ENCODE results near the gene VPS33B. TPM values are rescaled to one million over a fixed set of nuclear protein-coding genes. Genes with fewer than 3 reads are reported as not detected.

VPS33B gene
- total RNA-seq, 1 donor from 2014 or later, result 9.7 TPM

DNA sequence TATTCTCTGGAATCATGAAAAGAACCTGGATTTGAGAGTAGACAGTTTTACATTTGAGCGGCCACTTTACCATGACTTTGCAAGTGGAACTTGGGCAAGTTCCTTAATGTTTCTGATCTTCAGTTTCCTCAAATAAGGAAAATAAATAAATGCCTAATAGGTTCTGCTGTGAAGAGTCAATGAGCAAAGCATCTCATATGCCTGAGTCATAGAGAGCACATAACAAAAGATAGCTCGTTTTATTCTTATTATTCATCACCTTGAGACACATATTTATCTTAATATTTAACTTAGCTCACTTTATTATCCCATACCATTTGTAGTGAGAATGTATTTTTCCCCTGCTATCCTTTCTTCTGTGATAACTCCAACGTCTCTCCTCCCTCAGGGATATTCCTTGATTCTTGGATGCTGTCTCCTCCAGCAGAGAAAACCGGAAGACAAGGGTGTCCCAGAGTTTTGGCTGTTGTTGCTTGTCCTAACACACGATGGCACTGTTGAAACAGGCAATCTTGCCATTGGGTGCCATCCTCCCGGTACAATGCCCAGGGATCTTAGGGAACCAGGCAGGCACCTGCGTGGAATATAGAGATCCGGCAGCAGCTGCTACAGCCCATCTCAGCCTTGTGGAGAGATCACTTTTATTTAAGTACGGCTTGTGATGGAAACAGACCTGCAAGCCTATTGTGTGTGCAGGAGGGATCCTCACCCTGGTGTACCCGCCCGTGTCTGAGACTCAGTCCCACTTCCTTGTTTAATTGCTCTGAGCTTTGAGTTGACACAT is 33.3 kb upstream of the VPS33B start:
- H4K20me1 ChIP-seq (ENCODE audit: insufficient read depth, low read length), result no peaks in the 10 kb centered on the region
- peak overlapping the region; percentile 31 for H2AFZ ChIP-seq (ENCODE audit: low read depth, low read length)
- H3K9ac ChIP-seq (ENCODE audit: low read length), result no peak overlapping the region
- TF ChIP-seq, protein P1, sequence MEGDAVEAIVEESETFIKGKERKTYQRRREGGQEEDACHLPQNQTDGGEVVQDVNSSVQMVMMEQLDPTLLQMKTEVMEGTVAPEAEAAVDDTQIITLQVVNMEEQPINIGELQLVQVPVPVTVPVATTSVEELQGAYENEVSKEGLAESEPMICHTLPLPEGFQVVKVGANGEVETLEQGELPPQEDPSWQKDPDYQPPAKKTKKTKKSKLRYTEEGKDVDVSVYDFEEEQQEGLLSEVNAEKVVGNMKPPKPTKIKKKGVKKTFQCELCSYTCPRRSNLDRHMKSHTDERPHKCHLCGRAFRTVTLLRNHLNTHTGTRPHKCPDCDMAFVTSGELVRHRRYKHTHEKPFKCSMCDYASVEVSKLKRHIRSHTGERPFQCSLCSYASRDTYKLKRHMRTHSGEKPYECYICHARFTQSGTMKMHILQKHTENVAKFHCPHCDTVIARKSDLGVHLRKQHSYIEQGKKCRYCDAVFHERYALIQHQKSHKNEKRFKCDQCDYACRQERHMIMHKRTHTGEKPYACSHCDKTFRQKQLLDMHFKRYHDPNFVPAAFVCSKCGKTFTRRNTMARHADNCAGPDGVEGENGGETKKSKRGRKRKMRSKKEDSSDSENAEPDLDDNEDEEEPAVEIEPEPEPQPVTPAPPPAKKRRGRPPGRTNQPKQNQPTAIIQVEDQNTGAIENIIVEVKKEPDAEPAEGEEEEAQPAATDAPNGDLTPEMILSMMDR (IDR thresholded peaks at IDR 0.05; ENCODE audit: insufficient read depth, low read depth, low read length), result peak; percentile 74
- no peak for TF ChIP-seq EZH2 (IDR thresholded peaks at IDR 0.05; ENCODE audit: insufficient read depth, low read length)
- H3K27me3 ChIP-seq (ENCODE audit: insufficient read depth, low read length), result peaks cover 9% of the 10 kb centered on the region
- Mint-ChIP-seq H3K4me3 (ENCODE audit: unreplicated experiment) (no peak overlapping the region), H3K9me3 (ENCODE audit: unreplicated experiment) (no peaks in the 10 kb centered on the region), H3K36me3 (ENCODE audit: low read depth, unreplicated experiment) (no peaks in the 10 kb centered on the region), H3K27ac (ENCODE audit: unreplicated experiment) (no peak overlapping the region), H3K27me3 (ENCODE audit: low read depth, unreplicated experiment) (peaks cover 43% of the 10 kb centered on the region), H3K4me1 (ENCODE audit: low read depth, unreplicated experiment) (no peaks in the 10 kb centered on the region)
- H3K36me3 ChIP-seq (ENCODE audit: insufficient read depth, low read length), result no peaks in the 10 kb centered on the region
- H3K4me3 ChIP-seq (ENCODE audit: insufficient read depth, low read depth, low read length), result no peak overlapping the region
- H3K4me2 ChIP-seq (ENCODE audit: low read length), result peak overlapping the region; percentile 26
- no peaks in the 10 kb centered on the region for H3K9me3 ChIP-seq (ENCODE audit: insufficient read depth, low read depth, low read length)
- peak; percentile 35 for DNase-seq (ENCODE audit: low read depth)
- no peaks in the 10 kb centered on the region for H3K79me2 ChIP-seq (ENCODE audit: insufficient read depth, low read length)
- peak; percentile 60 for FAIRE-seq
- no peak overlapping the region for H3K27ac ChIP-seq (ENCODE audit: low read depth, low read length)
- H3K4me1 ChIP-seq (ENCODE audit: insufficient read depth, low read length), result no peaks in the 10 kb centered on the region

DNA sequence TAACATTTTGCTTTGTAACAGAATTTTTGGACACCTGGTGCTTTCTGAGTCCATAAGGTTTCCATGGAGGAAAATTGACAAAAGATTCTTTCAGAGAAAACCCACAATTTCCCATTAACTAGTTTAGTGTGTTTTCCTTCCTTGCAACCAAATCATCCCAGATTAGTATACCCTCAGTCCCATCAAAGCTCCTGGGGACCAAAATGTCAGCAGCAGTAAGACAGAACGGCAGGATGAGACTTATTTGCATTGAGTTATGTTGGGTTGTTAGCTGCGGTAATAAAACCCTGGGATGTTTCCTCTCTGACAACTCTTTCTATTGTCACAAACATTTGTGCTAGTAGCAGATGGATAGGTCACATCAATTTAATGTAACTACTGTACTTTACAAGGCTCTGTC is 32.4 kb upstream of the VPS33B start:
- no peak for TF ChIP-seq EZH2 (IDR thresholded peaks at IDR 0.05; ENCODE audit: insufficient read depth, low read length)
- TF ChIP-seq, protein P1 (IDR thresholded peaks at IDR 0.05; ENCODE audit: insufficient read depth, low read depth, low read length), result no peak
- Histone ChIP-seq H3K36me3 (ENCODE audit: insufficient read depth, low read length) (no peaks in the 10 kb centered on the region), H3K4me3 (ENCODE audit: insufficient read depth, low read depth, low read length) (no peak overlapping the region), H4K20me1 (ENCODE audit: insufficient read depth, low read length) (no peaks in the 10 kb centered on the region), H3K9ac (ENCODE audit: low read length) (no peak overlapping the region), H3K27me3 (ENCODE audit: insufficient read depth, low read length) (peaks cover 9% of the 10 kb centered on the region), H3K4me1 (ENCODE audit: insufficient read depth, low read length) (no peaks in the 10 kb centered on the region), H3K9me3 (ENCODE audit: insufficient read depth, low read depth, low read length) (no peaks in the 10 kb centered on the region), H3K79me2 (ENCODE audit: insufficient read depth, low read length) (no peaks in the 10 kb centered on the region), H2AFZ (ENCODE audit: low read depth, low read length) (no peak overlapping the region), H3K4me2 (ENCODE audit: low read length) (no peak overlapping the region), H3K27ac (ENCODE audit: low read depth, low read length) (no peak overlapping the region)
- Mint-ChIP-seq H3K27me3 (ENCODE audit: low read depth, unreplicated experiment) (peaks cover 43% of the 10 kb centered on the region), H3K4me3 (ENCODE audit: unreplicated experiment) (no peak overlapping the region), H3K9me3 (ENCODE audit: unreplicated experiment) (no peaks in the 10 kb centered on the region), H3K36me3 (ENCODE audit: low read depth, unreplicated experiment) (no peaks in the 10 kb centered on the region), H3K27ac (ENCODE audit: unreplicated experiment) (no peak overlapping the region), H3K4me1 (ENCODE audit: low read depth, unreplicated experiment) (no peaks in the 10 kb centered on the region)
- FAIRE-seq, result no peak
- no peak for DNase-seq (ENCODE audit: low read depth)

DNA sequence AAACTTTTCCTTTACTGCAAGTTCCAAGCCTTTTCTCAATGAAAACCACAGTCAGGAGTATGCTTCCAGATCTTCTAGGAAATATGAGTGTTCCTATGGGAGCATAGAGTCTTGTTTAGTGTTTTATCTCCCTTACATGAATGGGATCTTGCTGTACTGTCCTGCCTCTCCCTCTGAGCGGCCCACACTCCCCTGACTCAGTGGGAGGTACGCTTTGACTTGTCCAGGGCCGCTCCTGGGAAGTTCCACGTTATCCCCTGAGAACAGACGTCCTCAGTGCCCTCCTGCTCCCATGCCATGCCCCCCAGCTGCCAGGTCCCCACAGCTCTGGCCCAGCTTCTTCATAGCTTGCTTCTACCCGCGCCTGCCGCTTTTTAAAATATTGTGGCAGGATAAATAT is 28.9 kb upstream of the VPS33B start:
- Mint-ChIP-seq H3K27me3 (ENCODE audit: low read depth, unreplicated experiment) (peaks cover 35% of the 10 kb centered on the region), H3K27ac (ENCODE audit: unreplicated experiment) (no peak overlapping the region), H3K9me3 (ENCODE audit: unreplicated experiment) (no peaks in the 10 kb centered on the region), H3K4me3 (ENCODE audit: unreplicated experiment) (no peak overlapping the region), H3K36me3 (ENCODE audit: low read depth, unreplicated experiment) (no peaks in the 10 kb centered on the region), H3K4me1 (ENCODE audit: low read depth, unreplicated experiment) (peaks cover 2% of the 10 kb centered on the region)
- H3K36me3 ChIP-seq (ENCODE audit: insufficient read depth, low read length), result no peaks in the 10 kb centered on the region
- H3K79me2 ChIP-seq (ENCODE audit: insufficient read depth, low read length), result no peaks in the 10 kb centered on the region
- H3K27me3 ChIP-seq (ENCODE audit: insufficient read depth, low read length), result peaks cover 7% of the 10 kb centered on the region
- no peak overlapping the region for H3K9ac ChIP-seq (ENCODE audit: low read length)
- FAIRE-seq (no peak), DNase-seq (ENCODE audit: low read depth) (no peak)
- H3K27ac ChIP-seq (ENCODE audit: low read depth, low read length), result no peak overlapping the region
- no peak overlapping the region for H3K4me2 ChIP-seq (ENCODE audit: low read length)
- no peaks in the 10 kb centered on the region for H4K20me1 ChIP-seq (ENCODE audit: insufficient read depth, low read length)
- H3K4me3 ChIP-seq (ENCODE audit: insufficient read depth, low read depth, low read length), result no peak overlapping the region
- no peak overlapping the region for H2AFZ ChIP-seq (ENCODE audit: low read depth, low read length)
- no peaks in the 10 kb centered on the region for H3K9me3 ChIP-seq (ENCODE audit: insufficient read depth, low read depth, low read length)
- H3K4me1 ChIP-seq (ENCODE audit: insufficient read depth, low read length), result no peaks in the 10 kb centered on the region
- TF ChIP-seq, protein P1 (IDR thresholded peaks at IDR 0.05; ENCODE audit: insufficient read depth, low read depth, low read length), result no peak
- no peak for TF ChIP-seq EZH2 (IDR thresholded peaks at IDR 0.05; ENCODE audit: insufficient read depth, low read length)
